Central memory CD4-positive, alpha-beta T cell (primary cell): ENCODE measurements around the gene ASB11.
"Not testable (repeated sequence)": the region's sequence is repeated elsewhere in the genome, so short reads cannot be mapped to it uniquely, and the experiment has no call there.

Source experiments
- DNase-seq: peaks from one replicate; pipeline ENCODE4 v3.0.0; 2022
- total RNA-seq, 3 experiments: gene quantifications; one replicate each; lab custom pipeline; 2026; lab: John Stamatoyannopoulos, UW

The ASB11 gene
- total RNA-seq = 0 to 0.77 (median 0) reads per million in 3 experiments

DNA sequence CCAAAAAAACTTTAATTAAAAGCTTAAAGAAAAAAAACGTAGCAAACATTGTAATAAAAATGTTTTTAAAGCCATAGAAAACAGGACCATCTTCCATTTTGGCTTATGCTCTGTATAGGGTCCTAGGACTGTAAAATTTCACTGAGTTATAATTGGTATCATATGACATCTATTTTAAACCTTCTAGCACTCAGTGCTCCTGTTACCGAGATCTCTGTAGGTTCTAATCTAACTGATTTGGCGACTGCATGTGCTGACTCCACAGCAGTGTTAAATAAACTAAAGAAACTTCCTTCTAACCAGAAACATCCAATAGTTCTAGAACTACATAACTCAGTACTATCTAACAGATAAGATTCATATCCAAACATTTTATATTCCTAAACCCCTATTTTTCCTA, at the start of gene ASB11:
TSS of gene ASB11 (minus strand) at position 132 of the 400 bp plus-strand sequence. CDS start at position 97, 35 bp downstream.
- DNase-seq = no peak

DNA sequence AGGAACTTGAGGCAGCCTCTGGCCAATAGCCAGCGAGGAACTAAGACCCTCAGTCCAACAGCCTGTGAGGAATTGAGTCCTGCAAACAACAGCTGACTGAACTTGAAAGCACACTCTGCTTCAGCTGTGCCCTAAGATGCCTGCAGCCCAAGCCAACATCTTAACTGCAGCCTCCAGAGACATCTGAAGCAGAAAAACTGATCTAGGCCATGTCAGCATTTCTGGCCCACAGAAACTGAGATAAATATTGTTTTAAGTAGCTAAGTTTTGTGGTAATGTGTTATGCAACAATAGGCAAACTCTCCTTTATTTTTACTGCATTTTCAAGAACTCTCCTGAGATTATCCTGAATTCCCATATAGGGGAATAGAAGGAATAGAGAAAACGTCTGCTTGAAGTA, 44.3 kb upstream of the ASB11 start:
- DNase-seq = no peak

DNA sequence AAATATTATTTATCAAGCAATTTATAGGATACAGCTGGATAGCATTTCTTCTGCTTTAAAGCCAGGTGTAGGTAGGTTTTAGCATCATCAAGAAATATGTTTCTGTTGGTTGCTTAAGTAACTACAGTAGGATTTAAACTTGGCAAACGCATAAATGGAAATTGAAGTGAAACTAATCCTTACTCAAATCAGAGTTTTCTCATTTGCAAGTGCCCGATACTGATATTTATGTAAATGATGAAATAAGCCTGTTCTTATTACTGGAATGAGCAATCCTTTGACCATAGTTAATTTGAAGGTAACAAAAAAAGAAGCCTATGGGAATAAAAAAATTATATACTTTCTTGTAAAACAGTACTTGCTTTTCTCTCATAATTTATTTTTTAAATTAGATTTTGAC, 43.1 kb upstream of the ASB11 start:
- no peak for DNase-seq

GRCh38 chrX:15356444-15356843, 41.0 kb upstream of the ASB11 start:
- no peak for DNase-seq

GRCh38 chrX:15350329-15350996, 35.0 kb upstream of the ASB11 start:
- no peak for DNase-seq

DNA sequence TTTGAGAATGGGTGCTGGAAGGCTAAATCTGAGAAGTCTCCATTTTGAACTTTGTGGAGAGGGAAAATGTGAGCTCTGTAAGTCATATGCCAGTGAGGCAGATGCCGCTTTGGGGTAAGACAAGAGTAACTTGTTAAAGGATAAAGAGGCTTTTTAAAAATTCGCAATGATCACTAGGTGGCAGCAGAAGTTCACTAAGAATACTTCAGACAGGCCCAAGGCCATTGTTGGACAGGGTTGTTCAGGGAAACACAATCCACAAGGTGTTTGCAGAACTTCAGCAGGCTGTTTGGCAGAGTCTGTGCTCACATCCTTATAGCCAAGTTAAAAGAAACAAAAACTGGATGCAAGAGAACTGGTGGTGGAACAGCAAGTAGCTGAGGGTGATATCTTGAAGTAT, 33.6 kb upstream of the ASB11 start:
- peak; percentile 14 for DNase-seq

DNA sequence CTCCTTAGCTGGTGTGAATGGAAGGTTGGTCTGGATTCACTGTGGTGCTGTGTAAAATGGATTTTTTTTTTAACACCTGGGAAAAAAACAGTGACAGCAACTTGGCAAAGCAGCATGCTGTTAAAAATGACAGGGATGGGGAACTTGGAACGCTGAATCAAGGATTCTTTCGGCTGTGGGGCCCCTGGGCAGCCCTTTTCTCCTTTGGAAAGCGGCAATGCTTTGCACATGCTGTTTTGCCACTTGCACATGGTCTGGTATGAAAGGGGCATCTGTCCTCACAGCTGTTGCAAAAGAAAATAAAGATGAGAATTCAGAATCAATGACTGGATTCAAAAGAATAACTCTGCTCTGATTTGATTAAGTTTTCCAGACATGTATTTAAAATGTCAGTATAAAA, 30.5 kb upstream of the ASB11 start:
- no peak for DNase-seq

DNA sequence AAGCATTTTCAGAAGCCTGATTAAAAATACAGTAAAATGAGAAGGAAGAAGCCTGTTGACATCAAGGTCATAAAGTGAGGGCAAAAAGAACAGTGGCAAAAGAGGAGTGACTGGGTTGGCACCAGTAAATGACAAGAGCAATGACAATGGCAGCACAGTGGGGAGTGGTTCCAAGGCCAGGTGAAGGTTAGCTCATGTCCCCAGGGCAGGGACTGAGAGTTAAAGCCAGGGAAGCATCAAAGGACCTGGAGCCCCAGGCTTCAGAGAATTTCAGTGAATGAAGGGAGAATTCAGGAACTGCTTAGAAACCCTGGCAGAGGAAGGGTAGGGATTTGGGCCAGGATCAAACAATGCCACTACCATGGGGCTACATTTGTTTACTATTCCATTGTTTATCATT, 28.7 kb upstream of the ASB11 start:
- DNase-seq = no peak

GRCh38 chrX:15343075-15343476, 27.6 kb upstream of the ASB11 start:
- no peak for DNase-seq

DNA sequence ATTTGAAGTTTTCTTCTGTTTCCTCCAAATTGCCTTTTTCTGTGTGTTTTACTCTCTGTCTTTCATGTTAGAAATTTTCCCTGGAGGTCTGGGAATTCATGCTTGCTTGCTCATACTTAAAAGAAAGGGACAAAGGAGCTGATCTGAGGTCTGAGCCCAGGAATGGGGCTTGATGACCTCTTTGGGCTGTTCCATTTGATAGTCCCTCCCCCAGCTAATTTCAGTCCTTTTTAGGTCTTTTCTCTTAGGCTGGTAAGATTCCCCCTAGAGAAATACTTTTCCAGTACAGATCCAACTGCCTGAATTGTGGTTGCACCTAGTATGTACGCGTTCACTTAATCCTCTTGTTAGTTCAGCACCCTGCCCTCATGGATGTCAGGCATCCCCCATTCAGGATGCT, 25.4 kb upstream of the ASB11 start:
- DNase-seq = no peak

DNA sequence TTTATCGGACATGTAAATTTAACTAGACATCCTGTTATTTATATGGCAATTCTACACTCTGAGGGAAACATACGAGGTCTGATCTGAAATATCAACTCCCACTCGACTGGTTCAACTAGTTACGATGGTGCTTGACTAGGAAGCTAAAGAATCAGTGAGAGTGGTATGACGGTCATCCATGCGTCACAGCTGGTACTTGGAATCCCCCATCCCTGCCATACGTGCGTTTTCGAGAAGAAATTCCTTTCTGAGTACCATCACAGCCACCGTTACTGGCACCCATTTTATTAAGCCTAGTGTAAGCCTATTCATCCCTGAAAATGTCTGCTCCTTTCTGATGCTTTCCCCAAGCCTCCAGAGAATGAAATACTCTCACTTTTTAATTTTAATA, 20.6 kb upstream of the ASB11 start:
- peak; percentile 59 for DNase-seq

DNA sequence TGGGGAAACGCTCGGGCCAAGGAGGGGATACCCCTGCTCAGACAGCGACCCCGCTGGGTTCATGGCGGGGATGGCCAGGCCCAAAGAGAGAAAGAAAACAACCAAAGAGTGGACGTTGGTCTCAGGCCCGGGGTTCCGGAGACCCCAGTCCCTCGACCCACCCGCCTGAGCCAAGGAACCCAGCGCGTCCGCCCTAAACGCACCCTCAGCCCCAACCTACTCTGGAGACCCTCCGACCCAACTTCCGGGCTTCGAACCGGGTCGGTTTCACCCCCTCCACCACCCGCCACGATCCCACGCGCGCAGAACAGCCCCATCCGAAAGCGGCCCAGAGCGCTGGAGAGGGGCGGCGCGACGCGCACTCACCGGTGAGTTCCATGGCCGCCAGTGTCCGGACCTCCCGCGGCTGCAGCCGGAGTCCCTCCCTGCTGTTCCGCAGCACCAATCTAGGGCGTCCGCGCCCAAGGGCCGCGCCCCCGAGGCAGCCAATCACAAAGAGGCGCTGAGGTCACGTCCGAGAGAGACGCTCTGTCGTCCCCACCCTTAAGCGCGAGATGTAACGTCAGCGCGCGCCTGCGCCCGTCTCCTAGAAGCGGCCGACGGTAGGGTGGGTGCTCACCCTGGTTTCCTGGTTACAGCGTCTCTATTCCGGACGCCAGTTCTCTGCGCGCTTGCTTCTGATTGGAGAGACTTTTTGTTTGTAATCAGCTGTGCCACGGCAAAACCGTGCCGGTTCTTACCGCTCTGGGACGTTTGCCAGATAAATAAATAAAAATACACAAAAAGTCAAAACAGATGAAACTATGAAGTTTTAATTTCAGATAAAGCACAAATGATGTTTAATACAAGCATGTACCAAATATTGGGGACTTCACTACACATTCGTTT, 19.9 kb upstream of the ASB11 start, which contains the start of gene PIGA:
TSS of gene PIGA (minus strand) at position 389 of the 888 bp plus-strand sequence. CDS start 3,593 bp downstream, outside the sequence.
- DNase-seq = peak; percentile 93

GRCh38 chrX:15334561-15334960, 19.1 kb upstream of the ASB11 start:
- peak; percentile 40 for DNase-seq

DNA sequence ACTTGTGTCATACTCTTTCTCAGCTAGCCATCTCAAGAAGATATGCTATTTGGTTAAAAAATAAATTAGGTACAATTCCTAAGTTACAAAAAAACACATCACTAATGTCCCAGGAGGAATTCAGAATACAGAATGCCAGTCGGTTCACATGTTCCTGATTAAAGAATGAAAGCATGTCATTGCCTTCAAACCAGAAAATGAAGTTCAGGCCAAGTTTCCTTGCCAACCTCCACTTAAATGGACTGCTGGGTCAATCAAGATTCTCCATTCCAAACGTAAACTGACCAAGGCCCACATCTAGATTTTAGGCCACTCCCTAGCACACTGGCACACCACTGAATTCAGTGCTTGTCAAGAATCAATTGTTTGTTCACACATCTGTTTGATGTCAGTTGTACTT, 13.4 kb upstream of the ASB11 start:
- no peak for DNase-seq

DNA sequence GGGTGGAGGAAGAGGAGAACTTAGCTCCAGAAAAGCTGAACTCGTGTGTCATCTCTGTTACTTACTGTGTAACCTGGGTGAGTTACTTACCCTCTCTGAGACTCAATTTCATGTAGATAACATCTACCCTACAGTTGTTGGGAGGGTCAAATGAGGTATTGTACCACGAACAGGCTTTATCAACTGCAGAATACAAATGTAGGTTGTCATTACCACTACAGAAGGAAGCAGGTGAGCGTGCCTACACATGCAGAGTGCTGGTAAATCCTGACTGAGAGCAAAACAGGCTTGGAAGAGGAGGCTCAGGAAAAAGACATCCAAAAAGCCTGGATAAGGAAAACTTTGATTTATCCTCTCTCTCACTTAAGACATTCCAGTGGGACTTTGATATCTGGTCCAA, 12.7 kb upstream of the ASB11 start:
- no peak for DNase-seq

DNA sequence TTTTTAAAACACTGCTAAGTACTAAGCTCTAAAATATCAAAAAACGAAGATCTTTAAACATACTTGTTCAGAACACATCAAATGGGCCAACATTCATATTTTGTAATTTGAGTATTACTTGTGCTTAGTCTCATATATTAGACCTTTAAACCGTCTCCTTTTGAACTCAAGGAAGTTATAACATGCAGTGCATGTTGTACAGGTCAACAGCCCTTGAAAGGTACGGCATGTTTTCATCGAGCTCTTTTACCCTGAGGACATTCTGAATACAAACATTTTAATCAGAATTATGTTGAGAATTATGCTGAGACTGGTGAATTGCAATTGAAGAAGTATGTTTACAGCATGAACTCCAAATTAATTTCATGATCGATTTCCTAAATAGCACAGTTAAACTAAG, 7.0 kb upstream of the ASB11 start:
- DNase-seq = no peak

GRCh38 chrX:15322072-15322471, 6.6 kb upstream of the ASB11 start:
- DNase-seq = no peak

- no peak for DNase-seq
Observed at GRCh38 chrX:15321447-15321846, 6.0 kb upstream of the ASB11 start.

DNA sequence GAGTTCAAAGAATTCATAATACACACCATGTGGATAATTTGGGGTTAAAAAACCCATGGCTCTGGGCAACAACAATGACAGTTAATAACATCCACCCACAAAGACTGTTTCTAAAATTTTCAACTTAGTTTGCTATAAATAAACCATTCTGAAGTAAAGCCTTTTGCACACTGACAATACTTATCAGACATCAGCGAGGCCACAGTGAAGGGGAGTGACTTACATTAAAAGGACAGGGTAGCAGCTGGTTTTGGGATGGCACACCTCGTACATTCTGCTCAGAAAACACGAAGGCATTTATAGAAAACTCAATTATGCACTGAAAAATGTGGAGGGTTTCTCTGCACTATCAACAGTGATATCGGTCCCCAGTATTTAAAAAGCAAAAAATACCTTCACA, 4.9 kb upstream of the ASB11 start:
- no peak for DNase-seq

DNA sequence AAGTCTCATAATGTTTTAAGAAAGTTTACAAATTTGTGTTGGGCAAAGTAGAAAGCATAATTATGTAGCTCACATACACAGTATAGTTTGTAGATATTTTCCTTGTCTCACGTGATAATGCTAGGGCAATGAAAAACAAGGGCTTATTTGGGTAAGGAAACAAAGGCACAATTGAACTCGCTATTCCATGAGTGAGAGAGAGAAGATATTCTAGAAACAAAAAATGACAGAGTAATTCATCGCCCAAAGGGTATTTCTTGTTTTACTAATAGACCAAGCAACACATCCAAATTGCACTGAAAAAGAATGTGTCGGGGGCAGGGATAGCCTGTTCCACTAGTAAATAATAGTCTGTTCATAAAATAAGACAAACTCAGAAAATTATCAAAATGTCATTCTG, 3.6 kb upstream of the ASB11 start:
- DNase-seq = no peak

GRCh38 chrX:15314472-15314871, 968 bp downstream of the ASB11 start:
- no peak for DNase-seq

GRCh38 chrX:15311119-15311518, 4.3 kb downstream of the ASB11 start:
- DNase-seq = no peak

DNA sequence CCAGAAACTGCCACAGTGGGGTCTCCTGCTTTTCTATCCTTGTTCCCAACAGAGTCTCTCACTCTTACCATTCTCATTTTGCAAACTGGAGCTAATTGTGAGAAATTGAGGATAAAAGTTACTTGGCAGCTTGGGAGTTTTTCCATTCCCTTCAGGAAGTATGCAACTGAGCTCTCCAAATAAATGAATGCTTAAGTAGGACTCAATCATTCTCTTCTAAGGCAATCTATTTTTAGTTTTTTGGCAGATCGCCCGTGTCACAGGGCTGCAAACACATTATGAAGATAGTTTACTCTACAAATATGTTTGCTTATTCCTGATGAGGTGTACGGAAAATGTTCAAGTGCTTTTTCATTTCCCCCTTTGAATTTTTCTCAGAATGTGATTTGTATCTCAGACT, 5.3 kb downstream of the ASB11 start:
- DNase-seq = no peak

DNA sequence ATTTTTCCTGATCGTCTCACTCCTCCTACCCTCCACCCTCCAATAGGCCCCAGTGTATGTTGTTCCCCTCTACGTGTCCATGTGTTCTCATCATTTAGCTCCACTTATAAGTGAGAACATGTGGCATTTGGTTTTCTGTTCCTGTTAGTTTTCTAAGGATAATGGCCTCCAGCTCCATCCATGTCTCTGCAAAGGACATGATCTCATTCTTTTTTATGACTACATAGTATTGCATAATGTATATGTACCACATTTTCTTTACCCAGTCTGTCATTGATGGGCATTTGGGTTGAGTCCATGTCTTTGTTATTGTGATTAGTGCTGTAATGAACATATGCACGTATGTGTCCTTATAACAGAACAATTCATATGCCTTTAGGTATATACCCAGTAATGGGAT, 9.5 kb downstream of the ASB11 start:
- not testable (repeated sequence) for DNase-seq
